CD4-positive, alpha-beta T cell treated with Interleukin-17A for 4 hours (primary cell): Measurements from ENCODE around the gene DHX35.
A peak's percentile ranks its signal among the peaks of the same experiment; 100 is the strongest.

Source experiments
- DNase-seq: peaks from one replicate; pipeline ENCODE4 v3.0.0-alpha.2; 2020; ENCODE audit warnings: mixed read lengths

Gene DHX35, protein sequence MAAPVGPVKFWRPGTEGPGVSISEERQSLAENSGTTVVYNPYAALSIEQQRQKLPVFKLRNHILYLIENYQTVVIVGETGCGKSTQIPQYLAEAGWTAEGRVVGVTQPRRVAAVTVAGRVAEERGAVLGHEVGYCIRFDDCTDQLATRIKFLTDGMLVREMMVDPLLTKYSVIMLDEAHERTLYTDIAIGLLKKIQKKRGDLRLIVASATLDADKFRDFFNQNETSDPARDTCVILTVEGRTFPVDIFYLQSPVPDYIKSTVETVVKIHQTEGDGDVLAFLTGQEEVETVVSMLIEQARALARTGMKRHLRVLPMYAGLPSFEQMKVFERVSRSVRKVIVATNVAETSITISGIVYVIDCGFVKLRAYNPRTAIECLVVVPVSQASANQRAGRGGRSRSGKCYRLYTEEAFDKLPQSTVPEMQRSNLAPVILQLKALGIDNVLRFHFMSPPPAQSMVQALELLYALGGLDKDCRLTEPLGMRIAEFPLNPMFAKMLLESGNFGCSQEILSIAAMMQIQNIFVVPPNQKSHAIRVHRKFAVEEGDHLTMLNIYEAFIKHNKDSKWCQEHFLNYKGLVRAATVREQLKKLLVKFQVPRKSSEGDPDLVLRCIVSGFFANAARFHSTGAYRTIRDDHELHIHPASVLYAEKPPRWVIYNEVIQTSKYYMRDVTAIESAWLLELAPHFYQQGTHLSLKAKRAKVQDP

DNA sequence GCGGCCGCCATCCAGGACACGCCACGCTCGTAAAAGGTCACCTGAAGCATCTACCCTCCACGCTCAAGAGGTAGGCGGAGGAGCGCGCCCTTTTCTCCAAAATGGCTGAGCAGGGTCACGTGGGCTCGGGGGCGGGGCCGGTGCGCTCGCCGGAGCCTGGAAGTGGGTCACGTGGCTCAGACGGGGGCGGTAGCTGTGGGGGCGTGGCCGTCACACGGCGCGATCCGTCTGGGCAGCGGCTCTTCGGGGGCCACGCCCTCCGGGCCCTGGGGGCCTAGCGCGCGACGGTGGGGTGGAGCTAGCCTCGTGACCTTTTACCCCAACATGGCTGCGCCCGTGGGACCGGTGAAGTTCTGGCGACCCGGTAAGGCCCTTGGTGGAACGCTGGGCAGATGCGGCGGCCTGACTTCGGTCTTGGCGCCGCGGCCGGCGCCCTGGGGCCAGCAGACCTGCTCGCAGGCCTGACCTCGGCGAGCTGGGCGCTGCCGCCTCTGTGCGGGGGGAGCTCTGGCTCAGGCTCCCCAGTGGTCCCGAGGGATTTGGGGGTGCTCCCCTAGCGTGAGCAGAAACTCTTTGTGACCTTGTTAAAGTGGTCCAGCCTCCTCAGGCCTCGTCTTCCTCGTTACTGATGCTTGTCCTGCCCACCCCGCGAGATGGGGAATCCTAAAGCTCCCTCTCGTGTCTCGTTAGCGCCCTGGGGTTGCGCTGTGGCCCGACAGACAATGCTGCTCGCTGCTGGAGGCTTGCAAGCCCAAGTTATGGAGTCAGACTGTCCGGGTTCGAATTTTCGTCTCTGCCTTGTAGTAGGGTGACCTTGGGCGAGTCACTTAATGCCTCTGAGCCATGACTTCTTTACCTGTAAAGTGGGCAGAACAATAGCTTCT is at the start of gene DHX35:
TSS of gene DHX35 (plus strand) at position 301 of the 884 bp plus-strand sequence. CDS start at position 325, 24 bp downstream.
- DNase-seq: peak; percentile 99

DNA sequence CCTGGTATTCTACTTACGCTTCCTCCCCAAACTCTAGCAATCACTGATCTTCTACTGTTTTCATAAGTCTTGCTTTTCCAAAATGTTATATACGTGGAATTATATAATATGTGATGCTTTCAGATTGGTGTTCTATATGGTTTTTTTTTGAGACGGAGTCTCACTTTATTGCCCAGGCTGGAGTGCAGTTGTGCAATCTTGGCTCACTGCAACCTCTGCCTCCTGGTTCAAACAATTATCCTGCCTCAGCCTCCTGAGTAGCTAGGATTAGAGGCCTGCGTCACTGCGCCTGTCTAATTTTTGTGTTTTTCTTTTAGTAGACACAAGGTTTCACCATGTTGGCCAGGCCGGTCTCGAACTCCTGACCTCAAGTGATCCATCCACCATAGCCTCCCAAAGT is 46.8 kb upstream of the DHX35 start:
- no peak for DNase-seq

DNA sequence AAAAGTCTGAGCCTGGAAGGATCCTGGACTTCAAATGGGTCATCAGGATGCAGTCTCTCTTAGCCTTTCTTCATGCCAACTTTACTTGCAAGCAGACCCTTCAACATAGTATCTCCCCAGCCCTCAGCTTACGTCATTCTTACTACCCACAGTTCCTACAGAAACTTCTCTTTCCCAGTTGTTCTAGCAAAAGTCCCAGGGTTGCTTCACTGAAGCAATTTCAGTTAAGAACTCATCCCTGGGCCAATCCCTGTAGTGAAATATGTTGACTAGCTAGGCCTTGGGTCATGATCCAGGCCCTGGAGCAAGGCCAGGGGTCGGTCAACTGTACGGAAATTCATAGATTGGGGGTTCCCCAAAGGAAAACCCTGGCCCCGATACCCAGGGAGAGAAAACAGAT is 44.5 kb upstream of the DHX35 start:
- DNase-seq: no peak

DNA sequence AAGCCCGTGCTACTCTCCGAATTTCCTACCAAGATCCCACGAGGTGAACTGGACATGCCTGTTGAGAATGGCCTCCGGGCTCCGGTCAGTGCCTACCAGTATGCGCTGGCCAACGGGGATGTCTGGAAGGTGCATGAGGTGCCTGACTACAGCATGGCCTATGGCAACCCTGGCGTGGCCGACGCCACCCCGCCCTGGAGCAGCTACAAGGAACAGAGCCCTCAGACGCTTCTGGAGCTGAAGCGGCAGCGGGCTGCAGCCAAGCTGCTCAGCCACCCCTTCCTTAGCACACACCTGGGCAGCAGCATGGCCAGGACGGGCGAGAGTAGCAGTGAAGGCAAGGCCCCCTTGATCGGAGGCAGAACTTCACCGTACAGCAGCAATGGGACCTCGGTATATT is 44.0 kb upstream of the DHX35 start:
- no peak for DNase-seq

DNA sequence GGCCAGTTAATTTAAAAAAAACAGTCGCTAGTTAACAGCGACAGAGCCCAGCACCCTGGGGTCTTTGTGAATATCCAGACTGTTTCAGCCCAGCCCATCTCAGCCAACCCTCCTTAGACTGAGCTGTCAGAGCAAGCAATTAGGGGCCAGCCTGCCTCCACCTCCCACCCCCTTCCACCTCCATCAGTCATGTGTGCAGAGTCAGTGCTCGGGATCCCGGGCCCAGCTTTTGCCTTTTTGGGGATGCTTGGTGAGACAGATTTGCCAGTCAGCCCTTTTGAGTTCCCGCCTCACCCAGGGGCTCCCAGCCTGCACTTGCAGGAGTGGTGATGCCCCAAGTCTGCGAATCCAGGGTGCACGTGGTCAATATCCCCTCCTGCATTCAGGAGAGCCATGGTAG is 42.5 kb upstream of the DHX35 start:
- DNase-seq: no peak

DNA sequence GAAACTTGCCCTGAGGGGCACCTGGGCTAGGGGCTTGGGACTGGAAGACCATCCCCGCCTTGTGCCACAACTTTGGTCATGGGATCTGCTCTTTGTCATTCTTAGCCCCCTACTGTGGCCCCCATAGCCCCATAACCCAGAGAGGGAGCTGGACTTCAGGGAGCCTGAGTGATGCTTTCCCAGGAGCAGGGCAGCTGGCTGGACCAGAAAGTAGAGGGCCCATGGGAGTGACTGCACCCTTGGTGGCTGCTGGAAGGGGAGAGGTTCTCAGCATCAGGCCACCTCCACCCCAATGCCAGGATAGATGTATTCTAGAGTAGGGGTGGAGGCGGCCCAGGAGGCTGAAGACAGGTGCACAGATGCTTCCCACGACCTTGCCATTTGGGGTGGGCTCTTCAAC is 41.7 kb upstream of the DHX35 start:
- no peak for DNase-seq

DNA sequence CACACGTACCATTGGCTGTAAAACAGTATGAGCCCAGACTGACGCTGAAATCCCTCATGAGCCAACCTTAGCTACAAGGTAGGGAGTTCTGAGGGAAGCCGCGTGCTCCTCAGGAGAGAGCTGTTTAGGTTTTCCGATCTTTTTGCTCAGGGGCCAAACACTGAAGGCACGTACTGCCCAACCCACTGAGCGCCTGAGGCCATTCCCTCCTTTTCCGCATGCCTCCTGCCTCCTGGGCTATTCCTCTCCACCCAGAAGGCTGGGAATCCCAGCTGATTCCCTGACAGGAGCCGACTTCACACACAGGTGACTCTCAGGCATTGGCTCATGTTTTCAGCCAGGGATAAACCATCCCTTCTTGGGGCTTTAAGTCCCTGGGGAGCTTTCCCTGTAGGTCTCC is 41.3 kb upstream of the DHX35 start:
- DNase-seq: no peak

DNA sequence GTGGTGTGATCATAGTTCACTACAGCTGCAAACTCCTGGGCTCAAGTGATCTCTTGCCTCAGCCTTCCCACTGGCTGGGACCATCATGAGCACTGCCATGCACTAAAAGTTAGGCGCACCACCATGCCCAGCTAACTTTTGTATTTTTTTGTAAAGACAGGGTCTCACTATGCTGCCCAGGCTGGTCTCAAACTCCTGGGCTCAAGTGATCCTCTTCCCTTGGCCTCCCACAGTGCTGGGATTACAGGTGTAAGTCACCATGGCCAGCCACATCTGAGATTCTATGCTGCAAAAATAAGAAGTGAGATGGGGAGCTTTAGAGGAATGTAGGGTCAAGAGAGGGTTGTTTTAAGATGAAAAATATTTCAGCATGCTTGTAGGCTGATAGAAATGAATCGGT is 37.4 kb upstream of the DHX35 start:
- DNase-seq: no peak

DNA sequence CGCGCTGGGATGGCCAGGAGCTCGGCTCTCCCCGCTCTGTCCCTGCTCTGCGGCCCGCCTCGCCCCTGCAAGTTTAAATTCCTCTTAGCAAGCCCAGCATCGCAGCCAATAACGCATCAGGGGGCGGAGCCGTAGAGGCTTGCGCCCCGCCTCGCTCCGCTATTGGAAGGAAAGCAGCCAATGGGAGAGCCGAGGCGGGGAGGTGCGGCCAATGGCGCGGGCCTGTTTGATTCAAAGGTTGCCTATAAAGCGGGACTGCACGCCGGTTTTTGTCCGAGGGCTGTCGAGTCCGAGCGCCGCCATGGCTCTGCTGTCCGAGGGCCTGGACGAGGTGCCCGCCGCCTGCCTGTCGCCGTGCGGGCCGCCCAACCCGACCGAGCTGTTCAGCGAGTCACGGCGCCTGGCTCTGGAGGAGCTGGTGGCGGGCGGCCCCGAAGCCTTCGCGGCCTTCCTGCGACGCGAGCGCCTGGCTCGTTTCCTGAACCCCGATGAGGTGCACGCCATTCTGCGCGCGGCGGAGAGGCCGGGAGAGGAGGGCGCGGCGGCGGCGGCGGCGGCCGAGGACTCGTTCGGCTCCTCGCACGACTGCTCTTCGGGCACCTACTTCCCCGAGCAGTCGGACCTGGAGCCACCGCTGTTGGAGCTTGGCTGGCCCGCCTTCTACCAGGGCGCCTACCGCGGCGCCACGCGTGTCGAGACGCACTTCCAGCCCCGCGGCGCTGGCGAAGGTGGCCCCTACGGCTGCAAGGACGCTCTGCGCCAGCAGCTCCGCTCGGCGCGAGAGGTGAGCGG is 35.8 kb upstream of the DHX35 start, which contains the start of gene FAM83D:
TSS of gene FAM83D (plus strand) at position 276 of the 792 bp plus-strand sequence. CDS start at position 302, 26 bp downstream.
- DNase-seq: peak; percentile 94

DNA sequence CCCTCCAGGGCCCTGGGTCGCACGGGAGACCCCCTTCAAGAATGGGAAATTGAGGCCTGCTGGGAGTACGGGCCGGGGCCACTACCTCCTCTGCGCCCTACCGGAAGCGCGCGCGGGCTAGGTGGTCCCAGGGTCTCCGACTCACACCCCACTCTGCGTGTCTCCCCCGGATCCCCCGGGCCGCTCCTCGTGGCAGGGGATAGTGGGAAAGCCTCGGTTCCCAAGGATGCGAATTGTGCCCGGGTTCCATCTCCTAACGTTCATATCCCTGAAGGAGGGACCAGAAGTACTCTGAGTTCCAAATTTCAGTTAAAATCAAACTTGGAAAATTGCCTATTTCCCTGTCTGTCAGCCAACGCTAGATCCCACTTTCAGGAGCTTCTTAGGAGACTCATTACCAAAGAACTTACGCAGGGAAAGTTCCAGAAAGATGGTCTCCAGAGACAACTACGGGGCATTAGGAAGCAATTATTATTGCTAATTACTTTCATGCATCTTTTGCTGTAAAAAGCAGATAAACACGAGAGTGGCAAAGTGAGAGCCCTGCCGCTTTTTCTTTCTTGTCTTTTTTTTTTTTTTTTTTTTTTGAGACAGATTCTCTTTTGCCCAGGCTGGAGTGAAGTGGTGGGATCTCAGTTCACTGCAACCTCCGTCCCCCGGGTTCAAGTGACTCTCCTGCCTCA is 35.1 kb upstream of the DHX35 start:
- no peak for DNase-seq

DNA sequence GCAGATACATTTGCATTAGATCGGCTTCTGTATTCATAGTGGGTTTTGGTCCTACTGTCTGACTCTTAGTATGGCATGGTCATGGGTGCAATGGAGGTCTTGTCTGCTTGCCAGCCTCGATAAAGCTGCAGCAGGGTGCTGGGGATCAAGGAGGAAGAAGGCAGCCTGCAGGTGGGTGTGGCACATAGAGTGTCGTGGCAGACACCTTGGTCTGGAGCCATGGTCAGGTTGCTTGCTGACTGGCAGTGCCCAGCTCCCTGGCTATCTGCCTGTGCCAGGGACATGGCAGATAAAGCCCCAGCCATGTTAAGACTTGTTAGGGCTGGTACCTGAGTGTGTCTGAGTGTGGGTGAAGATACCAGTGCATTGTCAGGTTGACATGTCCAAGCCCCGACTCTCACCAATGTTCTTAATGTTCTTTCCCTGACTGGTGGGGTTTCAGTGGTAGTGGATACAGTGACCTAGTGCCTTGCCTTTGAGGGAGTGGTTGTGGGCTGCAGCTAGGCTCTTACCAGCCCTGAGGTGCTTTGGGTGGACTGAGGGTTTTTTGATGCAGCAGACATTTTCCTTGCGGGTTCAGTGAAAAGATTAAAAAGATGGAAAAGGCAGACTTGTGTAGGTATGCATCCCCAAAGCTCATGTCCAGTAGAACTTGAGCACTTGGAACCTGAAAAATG is 34.1 kb upstream of the DHX35 start:
- DNase-seq: no peak

DNA sequence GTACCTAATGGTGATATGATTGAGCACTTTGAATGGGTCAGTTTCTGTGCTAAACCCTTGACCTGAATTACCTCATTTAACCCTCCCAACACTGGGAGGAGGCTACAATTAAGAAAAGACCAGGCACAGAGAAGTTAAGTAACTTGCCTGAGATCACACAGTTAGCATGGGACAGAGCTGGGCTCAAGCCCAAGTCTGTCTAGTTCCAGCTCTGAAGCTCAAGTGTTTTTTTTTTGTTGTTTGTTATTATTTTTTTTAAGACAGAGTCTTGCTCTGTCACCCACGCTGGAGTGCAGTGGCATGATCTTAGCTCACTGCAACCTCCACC is 31.9 kb upstream of the DHX35 start:
- DNase-seq: no peak

DNA sequence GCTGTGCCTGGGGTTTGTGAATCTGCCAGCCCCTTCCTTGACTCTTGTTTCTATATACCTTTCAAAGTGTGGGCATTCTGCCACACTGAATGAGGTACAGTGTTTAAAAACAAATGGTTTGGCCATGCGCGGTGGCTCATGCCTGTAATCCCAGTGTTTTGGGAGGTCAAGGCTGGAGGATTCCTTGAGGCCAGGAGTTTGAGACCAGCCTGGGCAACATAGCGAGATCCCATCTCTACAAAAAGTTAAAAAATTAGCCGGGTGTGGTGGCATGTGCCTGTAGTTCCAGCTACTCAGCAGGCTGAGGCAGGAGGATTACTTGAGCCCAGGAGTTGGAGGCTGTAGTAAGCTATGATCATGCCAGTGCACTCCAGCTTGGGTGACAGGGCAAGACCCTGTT is 30.2 kb upstream of the DHX35 start:
- no peak for DNase-seq

DNA sequence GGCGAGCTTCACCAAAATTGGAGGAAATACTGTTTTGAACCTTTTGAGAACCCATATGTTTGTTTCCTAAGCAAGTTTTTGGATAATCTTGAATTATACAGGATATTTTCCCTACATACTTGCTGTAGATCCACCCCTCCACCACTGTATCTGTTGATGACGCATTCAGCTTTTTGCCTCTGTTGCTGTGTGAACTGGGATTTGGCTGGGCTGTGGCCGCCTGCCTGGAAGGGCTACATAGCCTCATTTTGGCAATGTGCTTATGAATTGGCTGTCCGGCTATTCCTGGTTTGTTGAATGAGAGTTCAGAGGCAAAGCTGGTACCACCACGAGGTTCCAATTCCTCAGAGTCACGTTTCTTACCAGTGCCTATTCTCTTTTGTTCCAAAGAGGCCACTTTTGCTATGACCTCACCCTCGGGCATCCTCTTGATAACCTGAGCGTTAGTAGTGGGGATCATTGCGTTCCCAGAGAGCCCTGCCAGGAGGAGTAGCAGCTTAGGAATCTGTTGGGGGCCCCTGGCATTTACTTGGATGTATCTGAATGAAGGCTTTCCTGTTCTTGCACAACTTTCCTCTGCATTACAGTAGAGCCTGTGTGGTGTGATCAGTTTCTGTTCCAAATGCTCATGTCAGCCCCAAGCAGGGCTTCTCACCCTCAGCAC is 29.6 kb upstream of the DHX35 start:
- DNase-seq: no peak

DNA sequence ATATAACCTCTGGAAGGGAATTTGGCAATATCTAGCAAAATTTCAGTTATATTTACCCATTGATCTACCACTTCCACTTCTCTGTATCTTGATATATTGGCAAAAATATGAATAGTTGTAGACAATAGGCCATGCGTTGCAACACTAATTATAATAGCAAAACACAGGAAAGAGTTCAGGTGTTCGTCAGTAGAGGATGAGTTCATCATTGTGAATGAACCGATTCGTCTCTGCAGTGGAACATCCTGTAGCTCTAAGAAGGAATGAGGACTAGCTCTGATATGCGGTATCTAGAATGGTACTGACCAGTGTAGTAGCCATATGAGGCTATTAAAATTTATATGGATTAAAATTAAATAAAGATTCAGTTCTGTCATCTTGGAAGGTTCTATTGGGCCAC is 27.6 kb upstream of the DHX35 start:
- DNase-seq: no peak

DNA sequence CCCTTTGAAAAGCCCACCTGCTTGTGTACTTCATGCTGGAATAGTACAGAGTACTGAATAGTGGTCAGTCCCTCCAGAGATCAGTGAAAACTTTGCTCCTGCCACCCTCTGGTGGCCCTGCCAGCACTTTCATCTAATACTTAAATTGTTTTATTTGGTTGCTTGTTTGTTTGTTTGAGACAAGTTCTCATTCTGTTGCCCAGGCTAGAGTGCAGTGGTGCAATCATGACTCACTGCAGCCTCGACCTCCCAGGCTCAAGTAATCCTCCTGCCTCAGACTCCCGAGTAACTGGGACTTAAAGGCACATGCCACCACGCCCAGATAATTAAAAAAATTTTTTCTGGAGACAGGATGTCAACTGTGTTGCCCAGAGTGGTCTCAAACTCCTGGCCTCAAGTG is 26.9 kb upstream of the DHX35 start:
- no peak for DNase-seq

DNA sequence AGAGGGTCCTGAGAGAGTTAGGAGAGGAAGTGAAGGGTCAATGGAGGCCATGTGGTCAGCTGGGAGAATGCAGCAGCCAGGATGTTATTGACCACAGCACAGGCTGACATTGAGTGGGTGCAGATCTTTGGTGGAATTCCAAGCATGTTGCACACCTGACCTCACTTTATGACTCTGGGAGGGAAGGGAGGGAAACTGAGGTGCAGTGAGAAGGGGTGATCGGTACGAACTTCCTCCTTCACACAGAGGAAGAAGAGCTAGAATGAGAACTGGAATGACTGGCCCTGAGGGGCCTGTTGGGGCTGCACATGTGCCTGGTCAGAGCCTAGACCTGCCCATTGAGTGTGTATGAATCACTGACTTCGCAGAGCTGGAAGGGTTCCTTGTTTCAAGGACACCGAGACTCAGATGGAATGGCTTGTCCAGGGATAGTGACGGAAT is 26.2 kb upstream of the DHX35 start:
- no peak for DNase-seq

DNA sequence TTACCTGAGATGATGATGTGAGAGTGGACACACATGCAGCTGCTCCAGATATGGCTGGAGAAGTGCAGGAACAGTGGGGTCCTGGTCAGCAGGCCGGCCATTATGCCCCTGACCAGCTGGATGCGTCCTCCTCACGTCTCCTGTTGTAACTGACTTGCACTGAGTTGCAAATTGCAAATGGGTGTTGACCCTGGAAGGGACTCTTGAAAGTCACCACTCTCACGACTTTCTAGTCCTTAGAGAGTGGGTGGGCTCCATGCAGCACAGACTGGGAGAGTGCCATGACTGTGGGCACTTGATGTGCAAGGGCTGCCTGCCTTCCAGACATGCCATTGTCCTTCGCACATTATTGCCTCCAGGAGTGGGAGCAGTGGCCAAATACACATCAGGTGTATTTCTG is 25.1 kb upstream of the DHX35 start:
- no peak for DNase-seq

DNA sequence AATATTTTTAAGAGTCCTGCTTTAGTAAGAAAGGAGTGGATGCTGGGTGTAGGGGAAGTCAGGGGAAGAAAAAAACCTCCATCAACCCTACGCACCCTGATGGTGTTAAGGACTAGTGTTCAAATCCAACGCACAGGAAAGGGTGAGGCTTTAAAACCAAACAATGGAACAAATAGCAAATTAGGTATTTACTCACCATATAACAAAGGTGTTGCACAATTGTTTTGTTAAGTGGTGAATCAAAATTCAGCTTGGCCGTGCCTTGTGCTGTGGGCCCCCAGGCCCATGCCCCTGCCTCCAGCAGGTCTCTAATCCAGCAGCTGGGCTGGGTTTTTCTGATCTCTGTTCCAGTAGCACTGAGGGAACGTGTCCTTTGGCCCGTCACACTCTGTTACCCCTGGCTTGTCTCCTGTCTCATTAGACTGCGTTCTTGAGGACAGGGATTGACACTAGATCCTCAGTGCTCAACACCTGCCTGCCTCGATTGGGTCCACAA is 24.1 kb upstream of the DHX35 start:
- no peak for DNase-seq

DNA sequence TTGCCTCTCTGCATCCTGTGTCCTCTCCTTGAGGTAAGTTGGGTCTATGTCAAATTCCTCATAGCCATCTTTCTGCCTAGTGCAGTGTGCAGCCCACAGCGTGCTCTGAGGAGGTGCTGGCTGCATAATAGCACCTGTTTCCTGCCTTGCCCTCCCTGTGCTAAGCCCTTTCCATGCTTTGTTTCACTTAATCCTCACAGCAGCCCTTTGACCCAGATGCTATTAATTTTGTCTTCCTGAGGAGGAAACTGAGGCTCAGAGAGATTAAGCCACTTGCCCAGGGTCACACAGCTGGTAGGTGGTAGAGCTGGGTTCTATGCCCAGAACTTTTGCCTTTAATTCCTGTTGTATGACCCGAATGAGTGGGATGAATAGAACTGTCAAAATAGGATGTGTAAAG is 22.5 kb upstream of the DHX35 start:
- DNase-seq: no peak

DNA sequence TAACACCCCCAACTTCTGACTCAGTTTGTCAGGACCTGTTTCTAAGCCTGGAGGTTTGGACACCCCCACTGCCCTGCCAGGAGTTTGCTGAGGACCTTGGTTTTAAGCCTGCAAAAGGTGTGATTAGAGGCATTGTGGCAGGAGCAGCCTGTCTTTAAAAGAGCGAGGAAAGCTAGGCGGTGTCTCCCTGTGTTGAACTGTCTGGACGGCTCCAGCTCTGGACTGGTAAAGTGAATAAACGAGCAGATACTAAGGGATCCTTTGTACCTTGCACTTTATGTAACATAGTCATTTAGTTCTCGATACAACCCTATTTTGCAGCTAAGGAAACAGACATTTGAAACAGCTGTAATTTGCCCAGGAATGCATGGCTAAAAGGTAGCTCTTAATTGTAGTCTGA is 21.5 kb upstream of the DHX35 start:
- no peak for DNase-seq
